RWPE2 (cell line): ENCODE data around the gene RASA1.
A peak's percentile ranks its signal among the peaks of the same experiment; 100 is the strongest.

Experiments used
- ATAC-seq: fragments of 200-7000 bp; cut with Tn5 transposase; 3 replicates; pipeline ENCODE4 v1.9.1; 2021; ENCODE audit warnings: low read depth
- DNase-seq: peaks from one replicate; pipeline ENCODE4 v3.0.0-alpha.2; 2020; ENCODE audit warnings: low spot score
- H3K27ac ChIP-seq: fragments of 450-650 bp; 2 replicates; pipeline ENCODE4 v1.5.1; 2017; ENCODE audit warnings: mild to moderate bottlenecking; ENCODE audit not compliant: poor library complexity, severe bottlenecking
- H3K27me3 ChIP-seq: fragments of 250-450 bp; sonication (Bioruptor Pico); 2 replicates; pipeline ENCODE4 v1.5.1; 2021; ENCODE audit warnings: mild to moderate bottlenecking, moderate library complexity; ENCODE audit not compliant: insufficient read depth, poor library complexity, severe bottlenecking
- H3K36me3 ChIP-seq: fragments of 250-450 bp; sonication (Bioruptor Pico); 2 replicates; pipeline ENCODE4 v1.5.1; 2020; ENCODE audit warnings: low read depth, mild to moderate bottlenecking, moderate library complexity
- H3K4me1 ChIP-seq: fragments of 250-450 bp; sonication (Bioruptor Pico); 2 replicates; pipeline ENCODE4 v1.5.1; 2021; ENCODE audit warnings: mild to moderate bottlenecking, moderate library complexity; ENCODE audit not compliant: insufficient read depth, poor library complexity, severe bottlenecking
- H3K4me3 ChIP-seq: fragments of 250-450 bp; sonication (Bioruptor Pico); 2 replicates; pipeline ENCODE4 v1.5.1; 2021; ENCODE audit warnings: mild to moderate bottlenecking, moderate library complexity; ENCODE audit not compliant: severe bottlenecking
- H3K9me3 ChIP-seq: fragments of 250-450 bp; sonication (Bioruptor Pico); 2 replicates; pipeline ENCODE4 v1.5.1; 2021; ENCODE audit warnings: mild to moderate bottlenecking, moderate library complexity; ENCODE audit not compliant: severe bottlenecking
- CTCF ChIP-seq: fragments of 450-650 bp; IDR thresholded peaks from one replicate; pipeline ENCODE4 v1.5.1; 2017; ENCODE audit warnings: mild to moderate bottlenecking, moderate library complexity; ENCODE audit not compliant: poor library complexity, severe bottlenecking

Gene RASA1

GRCh38 chr5:87267574-87268125 is at the start of gene RASA1:
TSS of gene RASA1 (plus strand) at chr5:87267883. CDS start at chr5:87268452, 569 bp downstream.
- Histone ChIP-seq H3K36me3 (peaks cover 16% of the 10 kb centered on the region), H3K27me3 (no peaks in the 10 kb centered on the region), H3K4me1 (peaks cover 4% of the 10 kb centered on the region), H3K27ac (peak within 1 kb of the TSS; percentile 85), H3K4me3 (peak within 1 kb of the TSS; percentile 66), H3K9me3 (no peaks in the 10 kb centered on the region)
- DNase-seq: peak; percentile 95
- no peak for TF ChIP-seq CTCF
- ATAC-seq: peak; percentile 76

DNA sequence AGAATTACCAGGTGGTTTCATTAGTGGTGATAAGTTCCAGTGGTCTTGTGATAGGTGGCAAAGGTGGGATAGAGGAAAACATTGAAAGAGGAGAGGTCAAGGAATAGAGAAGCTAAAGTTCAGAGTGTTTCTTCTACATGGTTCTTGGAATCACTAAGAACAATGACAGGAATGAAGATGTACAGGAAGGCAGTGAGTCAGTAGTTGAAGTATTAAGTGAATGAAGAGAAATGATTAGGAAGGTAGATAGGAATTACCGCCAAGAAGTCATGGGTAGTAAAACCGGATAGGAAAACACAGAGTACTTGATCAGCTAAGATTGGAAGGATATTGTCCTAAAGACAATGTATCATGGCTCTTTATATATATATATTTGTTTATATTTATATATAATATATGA is 37.9 kb upstream of the RASA1 start:
- ATAC-seq: peak; percentile 84
- no peak overlapping the region for H3K27ac ChIP-seq

GRCh38 chr5:87231037-87231808 is 36.5 kb upstream of the RASA1 start:
- DNase-seq: no peak

More for the DNA sequence above, 37.9 kb upstream of the RASA1 start:
- Histone ChIP-seq H3K36me3 (no peaks in the 10 kb centered on the region), H3K9me3 (no peaks in the 10 kb centered on the region), H3K4me3 (no peak overlapping the region), H3K4me1 (peaks cover 13% of the 10 kb centered on the region), H3K27me3 (no peaks in the 10 kb centered on the region)
- no peak for TF ChIP-seq CTCF
- DNase-seq: no peak

GRCh38 chr5:87233143-87233542 is 34.5 kb upstream of the RASA1 start:
- no peak overlapping the region for H3K4me3 ChIP-seq
- DNase-seq: no peak
- no peak for ATAC-seq
- no peak overlapping the region for H3K27ac ChIP-seq
- H3K36me3 ChIP-seq: no peaks in the 10 kb centered on the region
- no peaks in the 10 kb centered on the region for H3K9me3 ChIP-seq
- no peaks in the 10 kb centered on the region for H3K27me3 ChIP-seq
- no peak for TF ChIP-seq CTCF
- H3K4me1 ChIP-seq: peaks cover 13% of the 10 kb centered on the region

More at GRCh38 chr5:87231037-87231808, 36.5 kb upstream of the RASA1 start:
- Histone ChIP-seq H3K4me1 (peaks cover 13% of the 10 kb centered on the region), H3K9me3 (no peaks in the 10 kb centered on the region), H3K27ac (no peak overlapping the region), H3K36me3 (no peaks in the 10 kb centered on the region), H3K27me3 (no peaks in the 10 kb centered on the region), H3K4me3 (no peak overlapping the region)
- TF ChIP-seq CTCF: no peak
- no peak for ATAC-seq

- no peak for DNase-seq
- Histone ChIP-seq H3K9me3 (no peaks in the 10 kb centered on the region), H3K4me3 (no peak overlapping the region), H3K36me3 (no peaks in the 10 kb centered on the region), H3K27me3 (no peaks in the 10 kb centered on the region), H3K4me1 (no peaks in the 10 kb centered on the region), H3K27ac (no peak overlapping the region)
- no peak for TF ChIP-seq CTCF
- no peak for ATAC-seq
Observed at GRCh38 chr5:87241555-87241954, 26.1 kb upstream of the RASA1 start.
